Activated CD4-positive, CD25-positive, alpha-beta regulatory T cell treated with anti-CD3 and anti-CD28 coated beads, Interleukin-2, amount 50 U/mL, for 72 hours (primary cell): ENCODE results near the gene TBC1D22A.

Experiments
- DNase-seq: peaks from one replicate; pipeline ENCODE4 v3.0.0; 2021

Gene TBC1D22A

DNA sequence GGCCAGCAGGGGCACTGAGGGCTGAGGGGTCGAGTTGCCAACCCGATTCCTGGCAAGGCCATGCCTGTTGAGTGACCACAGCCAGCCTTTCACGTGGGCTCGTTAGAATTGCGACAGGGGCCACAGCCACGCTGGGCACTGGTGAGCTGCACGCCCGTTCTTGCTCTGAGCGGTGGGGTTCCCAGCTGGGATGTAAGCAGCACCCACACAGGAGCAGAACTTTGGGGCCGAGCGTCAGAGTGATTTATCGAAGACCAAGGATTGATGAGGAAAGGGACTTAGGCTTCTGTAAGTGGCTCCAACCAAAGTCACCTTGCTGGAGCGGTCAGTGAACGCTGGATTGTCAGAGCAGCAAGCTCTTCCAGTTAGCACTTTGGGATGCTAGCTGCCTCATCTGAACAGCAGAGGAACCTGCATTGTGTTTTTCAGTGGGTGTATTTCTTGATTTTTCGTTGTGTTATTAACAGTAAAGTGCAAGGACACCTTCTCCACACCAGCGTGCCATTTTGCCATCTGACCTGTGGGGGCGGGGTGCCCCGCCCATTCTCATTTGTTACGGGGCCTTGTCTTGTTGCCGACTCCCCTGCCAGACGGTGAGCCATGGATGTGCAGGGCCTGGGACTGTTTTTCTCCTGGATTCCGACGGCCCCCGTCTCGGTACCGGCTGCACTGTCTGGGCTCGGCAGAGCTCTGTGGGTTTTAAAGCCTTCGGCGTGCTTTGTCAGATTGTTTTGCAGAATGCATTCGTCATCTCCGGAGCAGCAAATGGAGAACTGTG, 202.5 kb downstream of the TBC1D22A start:
- DNase-seq, result no peak

DNA sequence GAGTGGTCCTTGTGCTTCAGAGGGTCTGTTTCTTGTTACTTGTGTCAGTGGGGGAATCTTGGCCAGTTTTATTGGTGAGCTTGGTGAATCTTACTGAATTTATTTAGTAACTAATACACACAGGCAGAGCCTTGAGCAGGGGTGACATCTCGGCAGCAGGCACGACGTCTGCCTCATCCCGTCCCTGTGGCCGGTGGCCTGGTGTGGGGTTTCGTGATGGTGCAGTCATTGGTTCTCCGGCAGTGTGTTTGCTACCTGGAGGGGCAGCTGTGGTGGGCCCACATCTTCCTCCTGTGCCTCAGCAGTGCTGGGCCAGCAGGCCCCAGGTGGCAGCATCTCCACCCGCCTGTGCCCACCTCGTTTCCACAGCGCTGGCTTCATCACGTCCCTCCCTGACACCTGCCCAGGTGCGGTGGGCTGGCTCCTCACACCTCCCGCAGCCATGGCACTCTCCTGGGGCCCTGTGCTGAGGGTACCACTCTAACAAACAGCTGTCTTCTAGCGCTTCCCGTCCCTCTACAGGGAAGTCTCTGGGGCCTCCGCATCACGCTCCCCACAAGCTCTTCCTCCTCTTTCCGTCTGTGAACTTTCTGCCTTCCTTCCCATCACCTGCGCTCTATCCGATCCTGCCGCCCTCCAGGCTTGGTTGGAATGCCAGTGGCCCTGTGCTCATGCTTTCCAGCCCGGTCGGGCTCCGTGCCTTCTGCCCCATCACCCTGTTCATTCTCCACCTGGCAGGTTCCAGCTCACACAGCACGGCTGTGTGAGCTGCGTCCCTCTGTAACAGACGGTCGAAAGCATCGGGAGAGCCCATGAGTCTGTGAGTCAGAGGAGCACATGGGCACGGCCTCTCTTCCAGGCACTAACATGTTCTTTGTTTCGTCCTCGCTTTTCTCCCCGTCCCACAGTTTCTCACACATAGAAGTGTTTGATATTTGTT, 203.4 kb downstream of the TBC1D22A start:
- DNase-seq, result no peak

DNA sequence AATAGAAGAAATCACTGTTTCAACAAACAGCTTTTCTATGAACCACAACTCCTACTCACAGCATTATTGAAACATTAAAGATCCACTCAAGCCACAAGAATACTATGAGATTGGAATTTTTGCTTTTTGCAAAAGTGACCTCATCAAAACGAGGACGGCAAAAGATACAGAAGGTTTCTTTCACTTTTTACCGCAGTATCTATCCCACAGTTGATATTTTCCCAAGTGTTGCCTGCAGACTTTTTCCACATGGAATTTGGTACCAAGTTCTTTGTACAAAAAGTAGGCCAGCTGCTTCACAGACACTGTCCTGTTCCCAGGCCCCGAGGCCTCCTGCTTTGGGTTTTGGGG, 204.0 kb downstream of the TBC1D22A start:
- no peak for DNase-seq

DNA sequence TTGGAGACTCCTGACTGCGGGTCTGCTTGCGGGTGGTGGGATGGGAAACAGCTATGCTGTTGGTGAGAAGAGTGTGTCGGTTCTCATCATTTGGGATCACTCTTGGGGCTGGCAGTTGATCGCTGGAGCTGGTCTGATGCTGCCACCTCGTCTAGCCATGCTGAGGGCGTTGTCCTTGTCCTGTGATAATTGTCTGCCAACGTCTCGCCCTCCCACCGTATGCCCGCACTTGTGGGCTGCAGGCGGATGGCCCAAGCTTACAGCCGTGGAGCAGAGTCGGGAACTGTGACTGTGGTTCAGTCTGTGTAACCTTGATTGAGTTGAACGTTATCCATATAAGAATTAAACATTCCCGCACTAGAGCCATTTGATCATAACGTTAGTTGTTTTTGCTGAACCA, 204.4 kb downstream of the TBC1D22A start:
- no peak for DNase-seq

DNA sequence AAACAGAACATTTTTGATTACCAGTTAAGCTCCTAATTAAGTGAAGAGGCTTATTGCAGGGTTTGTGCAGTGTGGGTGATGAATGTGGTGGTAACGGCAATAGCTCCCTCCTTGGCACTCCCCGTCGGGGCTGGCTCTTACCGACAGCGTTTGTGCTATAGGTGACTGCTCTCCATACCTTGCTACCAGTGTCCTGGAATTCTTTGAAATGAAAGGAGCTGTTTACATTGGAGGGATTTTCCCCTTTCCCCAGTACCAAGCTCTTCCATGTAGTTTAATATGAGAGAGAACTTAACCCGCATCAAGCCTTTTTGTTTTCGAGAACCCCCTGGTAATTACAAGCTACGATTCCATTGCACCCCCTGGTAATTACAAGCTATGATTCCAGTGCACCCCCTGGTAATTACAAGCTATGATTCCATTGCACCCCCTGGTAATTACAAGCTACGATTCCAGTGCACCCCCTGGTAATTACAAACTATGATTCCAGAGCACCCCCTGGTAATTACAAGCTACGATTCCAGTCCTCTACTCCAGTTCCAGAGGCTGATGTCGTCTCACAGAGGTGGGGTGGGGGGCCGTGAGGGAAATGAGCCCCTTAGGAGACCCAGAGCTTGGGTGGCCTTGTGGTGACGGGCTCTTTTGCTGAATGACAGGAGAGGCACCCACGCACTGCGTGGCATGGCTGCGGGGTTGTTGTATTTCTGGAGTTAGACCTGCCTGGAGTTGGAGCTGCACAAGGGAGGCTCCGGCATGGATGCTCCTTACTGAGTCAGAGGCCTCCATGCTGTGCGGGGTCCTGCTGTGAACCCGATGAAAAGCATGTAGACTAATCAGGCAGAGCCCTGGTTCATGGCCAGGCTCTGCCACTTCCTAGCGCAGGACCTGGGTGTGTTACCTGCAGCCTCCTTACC, 205.3 kb downstream of the TBC1D22A start:
- DNase-seq, result no peak

DNA sequence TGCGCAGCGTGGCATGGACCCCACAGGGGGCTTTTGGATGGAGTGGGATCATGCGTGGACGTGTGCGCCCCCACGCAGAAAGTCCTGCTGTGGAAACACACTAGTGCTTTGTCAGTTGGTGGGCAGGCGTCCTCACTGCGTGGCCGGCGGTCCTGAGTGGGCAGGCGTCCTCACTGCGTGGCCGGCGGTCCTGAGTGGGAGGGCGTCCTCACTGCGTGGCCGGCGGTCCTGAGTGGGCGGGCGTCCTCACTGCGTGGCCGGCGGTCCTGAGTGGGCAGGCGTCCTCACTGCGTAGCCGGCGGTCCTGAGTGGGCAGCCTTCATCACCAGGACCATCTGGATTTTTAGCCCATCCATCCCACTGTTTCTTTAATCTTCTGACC, 205.9 kb downstream of the TBC1D22A start:
- no peak for DNase-seq

DNA sequence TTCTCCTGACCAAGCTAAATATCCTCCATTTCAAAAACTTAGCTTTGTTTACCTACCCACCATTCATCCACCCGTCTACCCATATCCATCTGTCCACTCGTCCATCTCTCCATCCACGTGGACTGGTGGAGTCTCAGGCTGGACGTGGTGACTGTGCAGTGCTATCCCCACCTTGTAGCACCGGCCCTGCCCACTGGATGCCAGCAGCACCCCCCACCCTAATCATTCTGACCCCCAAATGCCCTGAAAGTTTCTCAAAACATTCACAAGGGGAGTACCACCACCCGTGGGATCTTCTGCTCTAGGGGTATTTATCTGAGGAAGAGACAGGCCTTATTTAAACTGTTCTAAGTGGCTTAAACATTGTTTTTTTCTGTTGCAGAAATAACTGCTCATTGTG, 206.4 kb downstream of the TBC1D22A start:
- DNase-seq, result no peak

- peak; percentile 67 for DNase-seq
Measured at GRCh38 chr22:46969491-46969890, 207.0 kb downstream of the TBC1D22A start.

GRCh38 chr22:46969961-46970360, 207.5 kb downstream of the TBC1D22A start:
- DNase-seq, result no peak

GRCh38 chr22:46970411-46971098, 208.1 kb downstream of the TBC1D22A start:
- no peak for DNase-seq

GRCh38 chr22:46971099-46971763, 208.8 kb downstream of the TBC1D22A start:
- no peak for DNase-seq

GRCh38 chr22:46971764-46972125, 209.3 kb downstream of the TBC1D22A start:
- no peak for DNase-seq

DNA sequence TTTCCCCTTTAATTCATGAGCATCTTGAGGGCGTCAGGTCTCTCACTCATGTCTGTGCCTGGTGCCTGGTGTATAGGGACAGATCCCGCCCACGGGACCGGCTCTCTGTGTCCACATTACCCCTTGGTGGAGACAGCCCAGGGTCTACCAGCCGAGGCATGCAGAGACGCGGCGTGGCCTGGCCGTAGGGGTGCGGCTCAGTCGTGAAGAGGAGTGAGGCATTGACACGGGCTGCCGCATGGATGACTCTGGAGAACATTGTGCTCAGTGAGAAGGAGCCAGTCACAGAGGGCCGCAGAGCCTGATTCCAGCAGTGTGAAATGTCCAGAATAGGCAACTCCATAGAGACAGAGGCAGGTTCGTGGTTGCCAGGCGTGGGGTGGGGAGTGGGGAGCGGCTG, 209.8 kb downstream of the TBC1D22A start:
- no peak for DNase-seq

DNA sequence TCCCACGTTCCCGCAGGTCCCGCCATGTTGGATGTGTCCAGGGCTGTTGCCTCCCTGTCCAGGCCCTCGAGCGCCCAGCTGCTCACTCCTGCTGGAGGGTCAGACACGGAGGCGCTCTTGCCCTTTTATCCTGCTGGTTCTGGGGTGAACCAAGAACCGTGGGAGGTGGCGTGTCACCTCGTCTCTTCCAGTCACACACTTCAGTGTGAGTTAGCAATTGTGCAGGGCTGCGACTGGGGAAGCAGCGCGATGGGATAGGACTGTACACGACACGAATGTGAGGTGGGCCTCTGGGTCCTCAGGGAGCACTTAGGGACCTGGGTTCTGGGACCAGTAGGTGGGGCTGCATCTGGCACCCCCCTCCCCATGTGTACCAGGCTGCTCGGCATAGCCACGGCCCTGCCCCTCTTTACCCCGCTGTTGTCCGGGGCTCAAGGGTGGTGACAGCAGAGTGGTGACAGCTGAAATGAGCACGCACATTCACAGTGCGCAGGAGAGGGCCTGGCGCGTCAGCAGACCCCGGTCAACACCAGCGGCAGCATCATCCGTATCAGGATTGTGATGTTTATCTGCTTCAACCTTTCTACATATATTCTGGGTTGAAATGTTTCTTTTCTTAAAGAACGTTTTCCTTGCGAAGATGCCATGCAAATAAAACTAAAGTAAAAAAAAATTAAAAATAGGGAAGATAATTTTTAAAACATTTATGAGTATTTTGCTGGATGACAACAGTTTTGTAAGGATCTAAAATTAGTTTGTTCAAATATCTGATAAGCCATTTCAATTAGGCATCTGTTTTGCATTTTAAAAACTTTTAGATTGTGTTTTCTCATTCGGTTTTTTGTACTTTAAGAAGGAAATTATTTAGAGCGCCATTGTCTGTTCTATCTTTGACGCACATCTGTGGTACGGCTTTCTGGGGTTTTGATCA, 210.7 kb downstream of the TBC1D22A start:
- no peak for DNase-seq

DNA sequence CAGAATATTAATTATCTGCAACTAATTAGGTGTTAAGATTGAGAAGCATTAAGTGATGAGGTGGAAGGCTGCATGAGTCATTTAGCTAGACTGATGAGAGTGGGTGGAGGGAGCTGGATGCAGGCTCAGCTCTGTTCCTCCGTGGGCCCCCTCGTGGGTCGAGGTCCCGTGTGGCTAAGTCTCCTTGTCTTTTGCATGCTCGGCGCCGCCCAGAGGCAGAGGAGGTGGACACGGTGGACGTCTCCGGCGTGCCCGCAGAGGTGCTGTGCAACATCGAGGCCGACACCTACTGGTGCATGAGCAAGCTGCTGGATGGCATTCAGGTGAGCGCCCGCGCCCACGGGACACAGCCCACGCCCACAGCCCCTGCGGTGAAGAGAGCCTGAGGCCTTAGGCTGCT, 211.6 kb downstream of the TBC1D22A start:
- DNase-seq, result no peak

- no peak for DNase-seq
Measured at GRCh38 chr22:46974631-46975585, 212.5 kb downstream of the TBC1D22A start.

DNA sequence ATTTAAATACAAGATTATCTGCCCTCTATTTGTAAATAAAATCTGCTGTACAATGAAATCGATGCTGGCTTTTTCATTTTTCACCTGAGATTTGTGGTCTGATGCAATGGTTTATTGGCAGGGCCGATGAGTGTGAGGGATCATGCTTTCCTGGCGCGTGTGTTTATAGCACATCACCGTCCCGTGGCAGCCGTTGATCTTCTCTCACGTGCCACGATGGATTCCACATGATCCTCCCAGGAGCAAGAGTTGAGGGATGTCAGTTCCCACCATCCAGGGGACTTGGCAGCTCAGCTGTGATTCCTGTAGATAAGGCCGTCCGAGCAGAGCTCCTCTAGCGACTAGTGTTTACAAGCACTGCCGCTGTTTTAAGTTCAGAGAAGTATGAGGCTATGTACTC, 213.7 kb downstream of the TBC1D22A start:
- no peak for DNase-seq

DNA sequence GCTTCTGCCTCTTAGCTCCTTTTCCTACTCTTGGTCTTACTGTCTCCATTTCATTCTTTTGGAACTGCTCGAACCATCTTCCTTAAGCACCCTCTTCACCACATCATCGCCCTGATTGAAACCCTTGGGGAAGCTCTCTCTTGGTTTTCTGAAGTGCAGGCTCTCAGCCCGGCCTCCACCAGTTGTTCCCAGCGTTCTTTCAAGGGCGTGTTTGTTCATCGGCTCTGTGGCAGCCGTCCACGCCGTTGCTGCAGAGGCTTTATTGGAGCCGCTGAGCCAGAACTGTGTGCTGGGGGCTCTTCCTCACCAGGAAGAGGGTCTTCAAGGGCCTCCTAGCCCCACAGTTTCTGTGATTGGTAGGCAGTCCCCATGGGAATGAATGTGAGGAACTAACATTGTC, 214.1 kb downstream of the TBC1D22A start:
- DNase-seq, result no peak

DNA sequence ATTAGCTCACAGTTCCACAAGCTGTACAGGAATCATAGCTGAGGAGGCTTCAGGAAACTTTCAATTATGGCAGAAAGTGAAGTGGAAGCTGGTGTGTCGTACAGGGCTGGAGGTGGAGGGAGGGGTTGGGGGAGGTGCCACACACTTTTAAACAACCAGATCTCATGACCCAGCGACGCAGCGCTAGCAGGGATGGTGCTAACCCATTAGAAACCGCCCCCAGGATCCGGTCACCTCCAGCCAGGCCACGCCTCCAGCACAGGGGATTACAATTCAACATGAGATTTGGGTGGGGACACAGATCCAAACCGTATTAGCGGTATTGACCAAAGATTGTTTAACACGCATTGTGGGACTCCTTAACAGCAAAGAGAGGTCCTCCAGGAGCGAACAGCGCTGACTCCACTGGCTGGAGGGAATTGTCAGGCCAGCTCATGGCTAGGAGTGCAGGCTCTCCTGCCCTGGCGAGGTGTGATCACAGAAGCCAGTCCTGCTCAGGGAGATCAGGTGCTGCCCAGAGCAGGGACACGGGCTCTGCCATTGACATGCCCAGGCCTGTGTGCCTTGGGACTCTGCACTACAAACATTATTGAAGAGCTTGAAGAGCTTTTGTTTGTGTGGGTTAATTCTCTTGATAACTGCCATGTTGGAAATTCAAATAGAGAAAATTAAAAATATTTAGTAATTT, 215.3 kb downstream of the TBC1D22A start:
- DNase-seq, result no peak
